Endothelial cell of umbilical vein (primary cell): ENCODE data around the gene MLIP.

Experiments
- EZH2 ChIP-seq: IDR thresholded peaks from 2 replicates; pipeline ENCODE4 v1.6.1; 2012; ENCODE audit warnings: borderline replicate concordance, low read depth, mild to moderate bottlenecking, moderate library complexity, low read length, inconsistent platforms; ENCODE audit not compliant: severe bottlenecking
- JUN ChIP-seq: IDR thresholded peaks from 2 replicates; pipeline ENCODE4 v1.6.1; 2011; ENCODE audit warnings: borderline replicate concordance, low read depth; ENCODE audit not compliant: insufficient read length, insufficient read depth
- POLR2A ChIP-seq: IDR thresholded peaks from 2 replicates; pipeline ENCODE4 v1.6.1; 2012; ENCODE audit warnings: low read depth, mild to moderate bottlenecking, control low read depth, low read length
- TF ChIP-seq, protein P1 (sequence below), 2 donors: IDR thresholded peaks; 1 replicate in 1 of 2; 2 replicates in 1 of 2; pipeline ENCODE4 v1.5.1; 2011; ENCODE audit warnings: low read length in 2 of 2, mild to moderate bottlenecking in 2 of 2, moderate library complexity in 2 of 2, control low read depth in 1 of 2, inconsistent platforms in 1 of 2, low read depth in 1 of 2; ENCODE audit not compliant: insufficient read depth in 1 of 2; ENCODE audit errors: extremely low read depth in 1 of 2
- TF ChIP-seq, protein P2 (sequence below): IDR thresholded peaks from 2 replicates; pipeline ENCODE4 v1.6.1; 2011; ENCODE audit not compliant: insufficient read depth, insufficient read length

DNA sequence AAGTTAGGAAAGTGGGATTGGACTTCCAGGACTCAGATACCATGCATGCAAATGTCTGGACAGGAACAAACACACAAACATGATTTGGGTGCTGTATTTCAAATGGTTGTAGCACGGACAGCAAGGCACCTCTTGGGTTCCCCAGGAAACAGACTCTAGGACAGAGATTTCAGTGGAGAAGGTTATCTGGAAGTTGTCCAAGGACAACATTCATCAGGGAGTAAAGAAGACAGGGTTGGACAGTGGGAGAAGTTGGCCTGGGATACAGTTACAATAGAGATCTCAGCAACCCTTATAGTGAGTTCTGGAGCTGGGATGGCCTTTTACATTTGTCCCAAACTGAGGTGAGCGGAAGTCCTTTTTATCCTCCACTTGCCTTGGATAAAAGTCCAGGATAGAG is 177.2 kb downstream of the MLIP start:
- TF ChIP-seq, protein P1, sequence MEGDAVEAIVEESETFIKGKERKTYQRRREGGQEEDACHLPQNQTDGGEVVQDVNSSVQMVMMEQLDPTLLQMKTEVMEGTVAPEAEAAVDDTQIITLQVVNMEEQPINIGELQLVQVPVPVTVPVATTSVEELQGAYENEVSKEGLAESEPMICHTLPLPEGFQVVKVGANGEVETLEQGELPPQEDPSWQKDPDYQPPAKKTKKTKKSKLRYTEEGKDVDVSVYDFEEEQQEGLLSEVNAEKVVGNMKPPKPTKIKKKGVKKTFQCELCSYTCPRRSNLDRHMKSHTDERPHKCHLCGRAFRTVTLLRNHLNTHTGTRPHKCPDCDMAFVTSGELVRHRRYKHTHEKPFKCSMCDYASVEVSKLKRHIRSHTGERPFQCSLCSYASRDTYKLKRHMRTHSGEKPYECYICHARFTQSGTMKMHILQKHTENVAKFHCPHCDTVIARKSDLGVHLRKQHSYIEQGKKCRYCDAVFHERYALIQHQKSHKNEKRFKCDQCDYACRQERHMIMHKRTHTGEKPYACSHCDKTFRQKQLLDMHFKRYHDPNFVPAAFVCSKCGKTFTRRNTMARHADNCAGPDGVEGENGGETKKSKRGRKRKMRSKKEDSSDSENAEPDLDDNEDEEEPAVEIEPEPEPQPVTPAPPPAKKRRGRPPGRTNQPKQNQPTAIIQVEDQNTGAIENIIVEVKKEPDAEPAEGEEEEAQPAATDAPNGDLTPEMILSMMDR (IDR thresholded peaks at IDR 0.05; ENCODE audit: extremely low read depth in 1 of 2, insufficient read depth in 1 of 2, low read depth in 1 of 2, low read length in 2 of 2): no peak
- no peak for TF ChIP-seq EZH2
- TF ChIP-seq POLR2A: no peak
- TF ChIP-seq JUN: no peak
- TF ChIP-seq, protein P2, sequence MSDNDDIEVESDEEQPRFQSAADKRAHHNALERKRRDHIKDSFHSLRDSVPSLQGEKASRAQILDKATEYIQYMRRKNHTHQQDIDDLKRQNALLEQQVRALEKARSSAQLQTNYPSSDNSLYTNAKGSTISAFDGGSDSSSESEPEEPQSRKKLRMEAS: no peak
